Astrocyte (in vitro differentiated cells and primary cell): Measurements from ENCODE around the gene SPSB3. TPM values are rescaled to one million over a fixed set of nuclear protein-coding genes. Genes with fewer than 3 reads are reported as not detected.

Source experiments
- DNase-seq: peaks from one replicate; pipeline ENCODE4 v3.0.0-alpha.2; 2010; ENCODE audit warnings: low read depth
- FAIRE-seq: peaks from 2 replicates; lab custom pipeline; 2011; peaks lifted over from hg19 to GRCh38; lab: Jason Lieb, UNC
- H2AFZ ChIP-seq: 2 replicates; pipeline ENCODE4 v1.6.0; 2012; ENCODE audit warnings: low read depth, low read length, inconsistent platforms
- H3K27ac ChIP-seq: 2 replicates; pipeline ENCODE4 v1.5.1; 2011; ENCODE audit warnings: low read depth, low read length, inconsistent platforms
- H3K27me3 ChIP-seq: 2 replicates; pipeline ENCODE4 v1.6.0; 2011; ENCODE audit warnings: low read length, inconsistent platforms; ENCODE audit not compliant: insufficient read depth
- H3K36me3 ChIP-seq: 2 replicates; pipeline ENCODE4 v1.5.1; 2011; ENCODE audit warnings: low read length, inconsistent platforms; ENCODE audit not compliant: insufficient read depth
- H3K4me1 ChIP-seq: 2 replicates; pipeline ENCODE4 v1.5.1; 2011; ENCODE audit warnings: low read length, inconsistent platforms; ENCODE audit not compliant: insufficient read depth
- H3K4me2 ChIP-seq: 2 replicates; pipeline ENCODE4 v1.6.0; 2012; ENCODE audit warnings: low read length, inconsistent platforms
- H3K4me3 ChIP-seq: 2 replicates; pipeline ENCODE4 v1.5.1; 2011; ENCODE audit warnings: low read depth, mild to moderate bottlenecking, low read length, inconsistent platforms; ENCODE audit not compliant: insufficient read depth
- H3K79me2 ChIP-seq: 2 replicates; pipeline ENCODE4 v1.6.0; 2012; ENCODE audit warnings: mild to moderate bottlenecking, low read length, inconsistent platforms; ENCODE audit not compliant: insufficient read depth
- H3K9ac ChIP-seq: 2 replicates; pipeline ENCODE4 v1.6.0; 2012; ENCODE audit warnings: mild to moderate bottlenecking, low read length, inconsistent platforms
- H3K9me3 ChIP-seq: 2 replicates; pipeline ENCODE4 v1.5.1; 2012; ENCODE audit warnings: low read depth, mild to moderate bottlenecking, low read length, inconsistent platforms; ENCODE audit not compliant: insufficient read depth
- H4K20me1 ChIP-seq: 2 replicates; pipeline ENCODE4 v1.6.0; 2012; ENCODE audit warnings: low read length, inconsistent platforms; ENCODE audit not compliant: insufficient read depth
- H3K27ac Mint-ChIP-seq: one replicate; pipeline ENCODE4 v1.8.0; 2021; ENCODE audit warnings: mild to moderate bottlenecking, mixed read lengths; ENCODE audit not compliant: unreplicated experiment
- H3K27me3 Mint-ChIP-seq: one replicate; pipeline ENCODE4 v1.8.0; 2021; ENCODE audit warnings: low read depth, mixed read lengths; ENCODE audit not compliant: unreplicated experiment
- H3K36me3 Mint-ChIP-seq: one replicate; pipeline ENCODE4 v1.8.0; 2021; ENCODE audit warnings: low read depth, mixed read lengths; ENCODE audit not compliant: unreplicated experiment
- H3K4me1 Mint-ChIP-seq: one replicate; pipeline ENCODE4 v1.8.0; 2021; ENCODE audit warnings: low read depth, mixed read lengths; ENCODE audit not compliant: unreplicated experiment
- H3K4me3 Mint-ChIP-seq: one replicate; pipeline ENCODE4 v1.8.0; 2021; ENCODE audit warnings: mild to moderate bottlenecking, moderate library complexity, mixed read lengths; ENCODE audit not compliant: unreplicated experiment
- H3K9me3 Mint-ChIP-seq: one replicate; pipeline ENCODE4 v1.8.0; 2021; ENCODE audit warnings: mild to moderate bottlenecking, mixed read lengths; ENCODE audit not compliant: unreplicated experiment
- CTCF ChIP-seq: IDR thresholded peaks from 2 replicates; pipeline ENCODE4 v1.5.1; 2011; ENCODE audit warnings: low read depth, mild to moderate bottlenecking, inconsistent platforms, low read length, moderate library complexity; ENCODE audit not compliant: insufficient read depth
- EZH2 ChIP-seq: IDR thresholded peaks from 2 replicates; pipeline ENCODE4 v1.6.1; 2012; ENCODE audit warnings: mild to moderate bottlenecking, low read length, inconsistent platforms; ENCODE audit not compliant: insufficient read depth
- total RNA-seq: library from RNA; stranded (reverse); gene quantifications from 2 replicates; pipeline ENCODE4 v1.2.1, GENCODE V29; 2021

SPSB3 gene
- total RNA-seq, 1 donor from 2014 or later = 23.3 TPM

DNA sequence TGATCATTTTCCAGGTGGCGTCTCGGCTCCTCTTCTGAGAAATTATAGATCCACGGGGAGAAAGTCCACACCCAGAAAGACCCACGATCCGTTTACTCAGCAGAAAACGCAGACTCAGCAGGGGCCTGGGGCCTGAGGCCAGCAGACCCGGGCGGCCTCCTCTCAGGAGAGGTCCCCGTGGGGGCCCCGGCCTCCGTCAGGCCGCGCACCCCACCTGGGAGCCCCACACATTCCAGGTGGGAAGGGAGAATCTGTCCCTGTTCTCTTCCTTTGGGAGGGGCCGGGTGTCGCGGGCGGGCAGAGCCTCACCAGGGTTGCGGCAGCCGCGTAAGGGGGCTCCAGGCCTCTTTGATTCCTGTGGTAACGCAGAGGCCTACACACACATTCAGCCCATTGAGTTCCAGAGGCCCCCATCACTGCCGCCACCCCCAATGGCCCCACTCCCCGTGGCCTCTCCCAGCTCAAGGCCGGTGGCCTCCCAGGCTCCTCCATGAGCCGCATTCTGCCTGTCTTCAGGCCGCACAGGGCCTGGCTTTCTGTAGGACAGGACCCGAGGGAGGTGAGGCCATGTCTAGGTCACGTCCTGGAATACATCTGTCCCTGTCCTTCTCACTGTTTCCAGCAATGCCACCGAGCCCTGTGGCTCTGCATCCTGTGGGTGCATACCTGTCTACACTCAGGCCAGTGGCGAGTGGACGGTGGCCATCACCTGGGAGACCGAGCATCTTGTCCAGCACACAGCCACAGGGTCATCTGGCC lies 12.7 kb upstream of the SPSB3 start:
- no peak overlapping the region for H3K4me3 ChIP-seq
- TF ChIP-seq CTCF (no peak), EZH2 (no peak)

GRCh38 chr16:1794221-1794871 lies 12.0 kb upstream of the SPSB3 start:
- Histone ChIP-seq H3K4me1 (no peaks in the 10 kb centered on the region), H3K9ac (no peak overlapping the region), H3K36me3 (no peaks in the 10 kb centered on the region), H3K27me3 (no peaks in the 10 kb centered on the region), H2AFZ (no peak overlapping the region), H3K79me2 (no peaks in the 10 kb centered on the region), H3K9me3 (peaks cover 4% of the 10 kb centered on the region), H3K4me3 (no peak overlapping the region), H3K27ac (no peak overlapping the region), H3K4me2 (no peak overlapping the region), H4K20me1 (no peaks in the 10 kb centered on the region)
- Mint-ChIP-seq H3K27me3 (no peaks in the 10 kb centered on the region), H3K4me1 (no peaks in the 10 kb centered on the region), H3K9me3 (peaks cover 15% of the 10 kb centered on the region), H3K27ac (no peak overlapping the region), H3K36me3 (peaks cover 15% of the 10 kb centered on the region), H3K4me3 (no peak overlapping the region)
- FAIRE-seq = no peak
- no peak for TF ChIP-seq EZH2
- TF ChIP-seq CTCF = no peak
- no peak for DNase-seq

More for the DNA sequence above, 12.7 kb upstream of the SPSB3 start:
- peaks cover 4% of the 10 kb centered on the region for H3K9me3 ChIP-seq
- no peak for DNase-seq
- H3K9ac ChIP-seq = no peak overlapping the region
- H3K9me3 Mint-ChIP-seq = peaks cover 18% of the 10 kb centered on the region
- no peak overlapping the region for H2AFZ ChIP-seq
- no peak overlapping the region for H3K4me3 Mint-ChIP-seq
- H3K27me3 Mint-ChIP-seq = no peaks in the 10 kb centered on the region
- H4K20me1 ChIP-seq = no peaks in the 10 kb centered on the region
- no peak overlapping the region for H3K27ac ChIP-seq
- H3K4me1 ChIP-seq = no peaks in the 10 kb centered on the region
- peaks cover 21% of the 10 kb centered on the region for H3K36me3 Mint-ChIP-seq
- no peak overlapping the region for H3K27ac Mint-ChIP-seq
- no peaks in the 10 kb centered on the region for H3K79me2 ChIP-seq
- no peak for FAIRE-seq
- no peaks in the 10 kb centered on the region for H3K27me3 ChIP-seq
- H3K4me1 Mint-ChIP-seq = no peaks in the 10 kb centered on the region
- no peaks in the 10 kb centered on the region for H3K36me3 ChIP-seq
- no peak overlapping the region for H3K4me2 ChIP-seq
